HG03460 (cell line): ENCODE measurements around the gene DUSP7.

Experiments used
- ATAC-seq: cut with Tn5 transposase; IDR thresholded peaks from one replicate; pipeline ENCODE4 v1.9.1; 2021; ENCODE audit not compliant: unreplicated experiment

DUSP7 gene

DNA sequence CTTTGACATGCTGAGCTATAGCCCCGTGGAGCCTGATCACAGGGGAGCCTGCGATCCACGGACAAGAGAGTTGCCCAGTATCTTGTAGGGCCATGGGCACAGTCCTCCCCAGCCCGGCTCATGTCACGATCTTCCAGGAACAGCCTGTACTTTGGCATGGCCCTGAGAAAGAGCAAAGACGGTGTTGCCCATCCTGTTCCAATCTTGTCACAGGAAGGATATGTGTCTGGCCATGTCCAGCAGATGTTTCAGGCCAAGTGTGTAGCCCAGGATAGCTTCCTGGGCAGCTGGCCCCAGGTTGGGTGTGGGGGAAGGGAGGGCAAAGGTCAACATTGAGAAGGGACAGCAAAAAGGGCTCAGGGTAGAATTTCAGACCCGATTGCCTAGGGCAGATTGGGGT, 43.7 kb downstream of the DUSP7 start:
- ATAC-seq: no peak

GRCh38 chr3:52010431-52010830, 45.9 kb downstream of the DUSP7 start:
- no peak for ATAC-seq

DNA sequence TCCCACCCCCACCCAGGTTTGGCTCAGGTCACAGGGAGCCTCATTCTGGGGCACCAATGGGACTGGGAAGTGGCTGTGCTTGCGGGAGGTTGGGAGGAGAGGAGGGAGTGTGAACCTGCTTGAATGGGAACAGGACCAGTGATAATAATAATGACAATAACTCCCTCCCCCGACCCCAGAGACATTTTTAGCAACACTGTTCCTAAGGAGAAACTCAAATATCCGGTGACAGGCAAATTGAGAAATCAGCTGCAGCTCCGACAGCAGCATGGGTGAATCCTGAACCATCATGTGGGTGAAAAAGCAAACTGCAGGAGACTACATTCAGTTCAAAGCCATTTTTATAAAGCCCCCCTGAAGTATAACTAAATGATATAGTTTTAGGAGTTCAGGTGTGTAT, 49.1 kb downstream of the DUSP7 start:
- ATAC-seq: no peak

DNA sequence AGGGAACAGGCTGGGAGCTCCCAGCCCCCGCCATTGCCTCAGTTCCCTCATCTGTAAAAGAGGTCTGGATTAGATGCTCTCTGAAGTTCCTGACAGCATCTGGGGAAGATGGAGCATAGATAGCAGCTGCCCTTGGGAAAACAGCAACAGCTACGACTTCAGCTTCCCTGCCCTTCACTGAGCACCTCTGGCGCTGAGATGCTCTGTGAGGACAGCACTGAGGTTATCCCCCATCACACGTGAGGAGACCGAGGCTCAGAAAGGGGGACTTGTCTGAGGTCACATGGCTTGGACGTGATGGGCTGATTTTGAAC, 49.6 kb downstream of the DUSP7 start:
- ATAC-seq: no peak

DNA sequence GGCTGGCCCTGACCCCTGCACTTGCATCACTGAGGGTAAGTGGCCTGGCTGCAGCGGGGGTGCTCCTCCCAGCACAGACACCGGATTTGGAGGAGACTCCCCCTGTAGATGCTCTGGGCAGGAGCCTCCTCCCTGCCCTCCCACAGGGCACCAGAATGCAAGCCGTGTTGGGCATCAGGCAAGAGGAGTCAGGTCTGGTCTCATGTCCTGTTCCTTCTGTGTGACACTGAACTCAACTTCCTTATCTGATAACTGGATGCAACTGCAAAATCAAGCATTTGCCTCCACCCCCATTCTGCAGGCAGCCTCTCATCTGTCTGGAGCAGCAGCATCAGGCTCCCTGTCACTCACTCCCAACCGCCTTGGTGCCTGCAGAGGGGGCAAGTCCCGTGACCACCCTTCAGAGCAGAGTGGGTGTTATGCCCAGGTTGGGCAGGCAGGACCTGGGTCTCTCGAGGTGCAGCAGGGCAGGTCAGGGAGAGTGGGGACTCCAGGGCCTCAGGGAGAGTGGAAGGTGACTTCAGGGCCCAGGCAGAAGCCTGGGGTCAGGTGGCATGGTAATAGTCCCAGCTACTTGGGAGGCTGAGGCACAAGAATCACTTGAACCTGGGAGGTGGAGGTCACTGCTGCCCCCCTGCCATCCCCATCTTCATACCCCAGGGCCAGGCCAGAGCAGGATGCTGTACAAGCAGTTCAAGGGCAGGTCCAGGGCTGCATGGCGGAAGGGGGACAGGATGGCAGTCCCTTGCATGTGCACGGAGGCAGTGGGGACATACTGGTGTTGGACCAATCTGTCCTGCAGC, 50.2 kb downstream of the DUSP7 start:
- ATAC-seq: no peak

GRCh38 chr3:52005571-52005986, 50.8 kb downstream of the DUSP7 start:
- no peak for ATAC-seq

- no peak for ATAC-seq
Measured at GRCh38 chr3:52004906-52005395, 51.4 kb downstream of the DUSP7 start.

- ATAC-seq: no peak
Measured at GRCh38 chr3:52004163-52004787, 52.1 kb downstream of the DUSP7 start.

- no peak for ATAC-seq
Measured at GRCh38 chr3:52002748-52003147, 53.6 kb downstream of the DUSP7 start.

DNA sequence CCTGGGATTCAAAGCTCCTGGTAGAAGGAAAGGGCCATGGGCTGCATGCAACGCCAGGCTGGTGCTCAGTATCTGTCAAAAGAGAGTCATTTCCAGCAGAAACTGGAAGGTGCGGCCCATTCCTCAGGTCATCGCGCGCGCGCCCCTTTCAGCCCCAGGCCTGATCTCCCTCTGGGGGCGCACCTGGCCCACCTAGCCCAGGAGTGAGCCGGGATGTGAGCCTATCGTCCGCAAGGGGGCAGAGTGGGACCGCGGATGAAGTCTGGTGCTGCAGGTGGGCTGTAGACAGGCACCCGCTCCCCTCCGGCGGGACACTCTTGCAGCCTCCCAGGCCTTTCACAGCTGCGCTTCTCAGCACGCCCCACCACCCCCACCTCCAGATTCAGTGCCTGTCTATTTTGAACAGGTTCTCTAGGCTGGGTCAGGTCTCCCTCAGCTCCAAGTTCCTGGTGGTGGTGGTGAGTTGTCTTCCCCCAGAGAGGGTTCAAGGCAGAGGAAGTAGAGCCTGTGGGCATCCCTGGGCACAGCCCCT, 54.9 kb downstream of the DUSP7 start:
- ATAC-seq: peak; percentile 74

- ATAC-seq: no peak
Measured at GRCh38 chr3:51999846-52000245, 56.5 kb downstream of the DUSP7 start.
